NB4 (cell line): ENCODE measurements around the gene SLC66A2.
"Not testable (repeated sequence)": the region's sequence is repeated elsewhere in the genome, so short reads cannot be mapped to it uniquely, and the experiment has no call there.

Experiments
- DNase-seq: peaks from one replicate; pipeline ENCODE4 v3.0.0; 2010; ENCODE audit warnings: low read depth
- H3K4me3 ChIP-seq: one replicate; pipeline ENCODE4 v1.5.1; 2011; ENCODE audit warnings: mild to moderate bottlenecking, low read depth, low read length, moderate library complexity
- MYC ChIP-seq: IDR thresholded peaks from 2 replicates; pipeline ENCODE4 v1.6.1; 2011; ENCODE audit warnings: low read depth, low read length
- POLR2A ChIP-seq: IDR thresholded peaks from 2 replicates; pipeline ENCODE4 v1.6.1; 2011; ENCODE audit warnings: mild to moderate bottlenecking; ENCODE audit not compliant: insufficient read length; ENCODE audit errors: extremely low read depth
- TF ChIP-seq, protein P1 (sequence below): IDR thresholded peaks from one replicate; pipeline ENCODE4 v1.5.1; 2012; ENCODE audit warnings: low read depth, low read length
- TF ChIP-seq, protein P2 (sequence below): IDR thresholded peaks from 2 replicates; pipeline ENCODE4 v1.6.1; 2011; ENCODE audit warnings: low read depth, low read length

Gene SLC66A2

DNA sequence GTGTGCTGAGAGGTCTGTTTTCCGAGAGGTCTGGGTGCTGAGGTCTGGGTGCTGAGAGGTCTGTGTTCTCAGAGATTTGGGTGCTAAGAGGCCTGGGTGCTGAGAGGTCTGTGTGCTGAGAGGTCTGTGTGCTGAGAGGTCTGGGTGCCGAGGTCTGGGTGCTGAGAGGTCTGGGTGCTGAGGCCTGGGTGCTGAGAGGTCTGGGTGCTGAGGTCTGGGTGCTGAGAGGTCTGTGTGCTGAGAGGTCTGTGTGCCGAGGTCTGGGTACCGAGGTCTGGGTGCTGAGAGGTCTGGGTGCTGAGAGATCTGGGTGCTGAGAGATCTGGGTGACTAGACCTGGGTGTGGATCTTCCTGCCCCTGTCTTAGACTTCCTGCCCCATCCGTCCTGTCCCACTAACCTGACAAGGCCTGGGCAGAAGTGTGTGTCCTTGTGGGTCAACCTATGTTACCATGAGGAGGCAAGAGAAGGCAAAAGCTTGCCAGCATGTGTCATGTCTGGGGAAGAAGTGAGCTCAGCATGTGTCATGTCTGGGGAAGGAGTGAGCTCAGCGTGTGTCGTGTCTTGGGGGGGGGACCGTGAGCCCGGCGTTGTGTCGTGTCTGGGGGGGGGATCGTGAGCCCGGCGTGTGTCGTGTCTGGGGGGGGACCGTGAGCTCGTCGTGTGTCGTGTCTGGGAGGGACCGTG lies 84.4 kb downstream of the SLC66A2 start:
- DNase-seq: no peak
- H3K4me3 ChIP-seq: no peak overlapping the region
- TF ChIP-seq, protein P1, sequence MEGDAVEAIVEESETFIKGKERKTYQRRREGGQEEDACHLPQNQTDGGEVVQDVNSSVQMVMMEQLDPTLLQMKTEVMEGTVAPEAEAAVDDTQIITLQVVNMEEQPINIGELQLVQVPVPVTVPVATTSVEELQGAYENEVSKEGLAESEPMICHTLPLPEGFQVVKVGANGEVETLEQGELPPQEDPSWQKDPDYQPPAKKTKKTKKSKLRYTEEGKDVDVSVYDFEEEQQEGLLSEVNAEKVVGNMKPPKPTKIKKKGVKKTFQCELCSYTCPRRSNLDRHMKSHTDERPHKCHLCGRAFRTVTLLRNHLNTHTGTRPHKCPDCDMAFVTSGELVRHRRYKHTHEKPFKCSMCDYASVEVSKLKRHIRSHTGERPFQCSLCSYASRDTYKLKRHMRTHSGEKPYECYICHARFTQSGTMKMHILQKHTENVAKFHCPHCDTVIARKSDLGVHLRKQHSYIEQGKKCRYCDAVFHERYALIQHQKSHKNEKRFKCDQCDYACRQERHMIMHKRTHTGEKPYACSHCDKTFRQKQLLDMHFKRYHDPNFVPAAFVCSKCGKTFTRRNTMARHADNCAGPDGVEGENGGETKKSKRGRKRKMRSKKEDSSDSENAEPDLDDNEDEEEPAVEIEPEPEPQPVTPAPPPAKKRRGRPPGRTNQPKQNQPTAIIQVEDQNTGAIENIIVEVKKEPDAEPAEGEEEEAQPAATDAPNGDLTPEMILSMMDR: no peak
- TF ChIP-seq MYC (no peak), POLR2A (no peak)
- TF ChIP-seq, protein P2, sequence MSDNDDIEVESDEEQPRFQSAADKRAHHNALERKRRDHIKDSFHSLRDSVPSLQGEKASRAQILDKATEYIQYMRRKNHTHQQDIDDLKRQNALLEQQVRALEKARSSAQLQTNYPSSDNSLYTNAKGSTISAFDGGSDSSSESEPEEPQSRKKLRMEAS: no peak

DNA sequence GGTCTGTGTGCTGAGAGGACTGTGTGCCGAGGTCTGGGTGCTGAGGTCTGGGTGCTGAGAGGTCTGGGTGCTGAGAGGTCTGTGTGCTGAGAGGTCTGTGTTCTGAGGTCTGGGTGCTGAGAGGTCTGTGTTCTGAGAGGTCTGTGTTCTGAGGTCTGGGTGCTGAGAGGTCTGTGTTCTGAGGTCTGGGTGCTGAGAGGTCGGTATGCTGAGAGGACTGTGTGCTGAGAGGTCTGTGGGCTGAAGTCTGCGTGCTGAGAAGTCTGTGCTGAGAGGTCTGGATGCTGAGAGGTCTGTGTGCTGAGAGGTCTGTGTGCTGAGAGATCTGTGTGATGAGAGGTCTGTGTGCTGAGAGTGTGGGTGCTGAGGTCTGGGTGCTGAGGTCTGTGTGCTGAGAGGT lies 85.5 kb downstream of the SLC66A2 start:
- not testable (repeated sequence) for H3K4me3 ChIP-seq

DNA sequence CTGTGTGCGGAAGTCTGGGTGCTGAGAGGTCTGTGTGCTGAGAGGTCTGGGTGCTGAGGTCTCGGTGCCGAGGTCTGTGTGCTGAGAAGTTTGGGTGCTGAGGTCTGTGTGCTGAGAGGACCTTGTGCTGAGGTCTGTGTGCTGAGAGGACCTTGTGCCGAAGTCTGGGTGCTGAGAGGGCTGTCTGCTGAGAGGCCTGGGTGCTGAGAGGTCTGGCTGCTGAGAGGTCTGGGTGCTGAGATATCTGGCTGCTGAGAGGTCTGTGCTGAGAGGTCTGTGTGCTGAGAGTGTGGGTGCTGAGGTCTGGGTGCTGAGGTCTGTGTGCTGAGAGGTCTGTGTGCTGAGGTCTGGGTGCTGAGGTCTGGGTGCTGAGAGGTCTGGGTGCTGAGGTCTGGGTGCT lies 86.5 kb downstream of the SLC66A2 start:
- DNase-seq, H3K4me3 ChIP-seq: not testable (repeated sequence)

More for the DNA sequence above, 85.5 kb downstream of the SLC66A2 start:
- DNase-seq: not testable (repeated sequence)

DNA sequence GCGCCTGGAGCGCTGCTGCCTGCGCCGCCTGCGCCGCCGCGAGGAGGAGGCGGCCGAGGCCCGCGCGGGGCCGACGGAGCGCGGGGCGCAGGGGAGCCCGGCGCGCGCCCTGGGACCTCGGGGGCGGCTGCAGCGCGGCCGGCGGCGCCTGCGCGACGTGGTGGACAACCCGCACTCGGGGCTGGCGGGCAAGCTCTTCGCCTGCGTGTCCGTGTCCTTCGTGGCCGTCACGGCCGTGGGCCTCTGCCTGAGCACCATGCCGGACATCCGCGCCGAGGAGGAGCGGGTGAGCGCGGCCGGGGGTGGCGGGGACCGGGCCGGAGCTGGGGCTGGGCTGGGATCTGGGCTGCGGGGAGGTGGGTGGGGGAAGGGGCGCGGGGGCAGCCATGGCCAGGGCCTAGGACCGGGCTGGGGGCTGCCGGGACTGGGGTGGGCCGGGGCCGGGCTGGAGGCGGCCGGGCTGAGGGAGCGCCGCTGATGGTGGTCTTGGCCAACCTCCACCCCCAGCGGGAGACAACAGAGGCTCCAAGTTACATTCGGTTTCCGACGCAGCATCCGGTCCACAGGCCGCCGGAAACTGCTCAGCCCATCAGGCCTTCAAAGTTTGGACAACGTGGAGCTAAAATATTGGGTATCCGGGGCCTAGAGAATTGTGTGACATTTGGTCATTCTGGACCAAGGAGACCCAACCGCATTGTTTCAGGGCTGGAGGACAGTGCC lies 87.3 kb downstream of the SLC66A2 start:
- no peak for TF ChIP-seq POLR2A
- TF ChIP-seq, protein P1: no peak
- no peak for DNase-seq

DNA sequence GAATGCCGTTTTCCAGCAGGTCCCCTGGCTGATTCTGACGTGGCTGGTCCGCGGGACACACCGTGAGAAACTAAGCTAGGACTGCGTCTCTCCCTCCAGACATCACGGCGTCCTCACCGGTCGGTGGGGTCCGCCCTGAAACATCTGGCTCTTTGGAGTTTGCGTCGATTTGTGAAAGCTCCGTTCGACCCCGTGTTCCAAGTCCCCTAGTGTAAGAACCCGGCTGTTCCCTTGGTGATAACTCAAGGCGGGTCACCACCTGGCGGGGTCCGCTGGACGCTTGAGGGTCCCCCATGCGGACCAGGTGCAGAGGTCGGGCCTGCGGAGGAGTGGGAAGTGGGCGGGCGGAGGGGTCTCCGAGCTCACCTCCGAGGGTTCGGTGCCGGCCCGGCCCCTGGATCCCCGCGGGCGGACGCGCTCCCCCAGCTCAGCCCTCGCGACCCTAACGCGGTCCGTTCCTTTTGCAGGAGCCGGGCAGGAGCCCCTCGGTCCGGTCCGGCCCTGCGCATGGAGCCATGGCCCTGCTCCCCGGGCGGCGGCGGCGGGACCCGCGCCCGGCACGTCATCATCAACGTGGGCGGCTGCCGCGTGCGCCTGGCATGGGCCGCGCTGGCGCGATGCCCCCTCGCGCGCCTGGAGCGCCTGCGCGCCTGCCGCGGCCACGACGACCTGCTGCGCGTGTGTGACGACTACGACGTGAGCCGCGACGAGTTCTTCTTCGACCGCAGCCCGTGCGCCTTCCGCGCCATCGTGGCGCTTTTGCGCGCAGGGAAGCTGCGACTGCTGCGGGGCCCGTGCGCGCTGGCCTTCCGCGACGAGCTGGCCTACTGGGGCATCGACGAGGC lies 88.1 kb downstream of the SLC66A2 start:
- TF ChIP-seq, protein P2: no peak
- TF ChIP-seq POLR2A (no peak), MYC (no peak)
- TF ChIP-seq, protein P1: no peak
- H3K4me3 ChIP-seq: no peak overlapping the region
- DNase-seq: no peak

More for the DNA sequence above, 87.3 kb downstream of the SLC66A2 start:
- H3K4me3 ChIP-seq: no peak overlapping the region

DNA sequence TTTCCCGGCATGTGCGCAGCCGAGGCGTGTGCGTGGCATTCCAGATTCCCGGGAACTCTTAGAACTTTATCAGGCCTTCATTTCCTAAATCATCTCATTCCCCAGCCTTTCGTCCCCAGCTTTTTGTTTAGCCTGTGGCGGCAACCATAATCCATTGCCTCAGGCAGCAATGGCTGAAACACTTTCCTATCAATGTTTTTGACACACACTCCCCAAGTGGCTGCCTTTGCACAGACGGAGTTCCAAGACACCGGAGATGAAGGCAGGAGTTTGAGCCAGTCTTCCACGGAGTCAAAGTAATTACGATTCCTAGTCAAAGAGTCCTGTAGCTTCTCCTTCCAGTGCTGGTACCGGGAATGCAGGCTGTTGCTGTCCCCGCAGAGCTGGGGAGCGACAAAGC lies 88.9 kb downstream of the SLC66A2 start:
- no peak for DNase-seq
- TF ChIP-seq, protein P1: no peak
- TF ChIP-seq POLR2A (no peak), MYC (no peak)
- TF ChIP-seq, protein P2: no peak
- H3K4me3 ChIP-seq: no peak overlapping the region
